MM.1S (cell line): ENCODE measurements around the gene DYNC1H1.

Experiments used
- DNase-seq: peaks from one replicate; pipeline ENCODE4 v3.0.0-alpha.2; 2015
- H2AFZ ChIP-seq: fragments of 300-600 bp; sonication (generic); 2 replicates; pipeline ENCODE4 v1.6.0; 2016; ENCODE audit warnings: antibody characterized with exemption, low read length
- H3F3A ChIP-seq: fragments of 300-600 bp; sonication (generic); 2 replicates; pipeline ENCODE4 v1.6.1; 2016; ENCODE audit warnings: mild to moderate bottlenecking, antibody characterized with exemption, low read length, moderate library complexity, mixed read lengths; ENCODE audit not compliant: insufficient read depth
- H3K27ac ChIP-seq: fragments of 300-600 bp; sonication (generic); 2 replicates; pipeline ENCODE4 v1.5.1; 2016; ENCODE audit warnings: mild to moderate bottlenecking, low read length
- H3K27me3 ChIP-seq: fragments of 300-600 bp; sonication (generic); replicated peaks from 2 replicates; pipeline ENCODE4 v1.6.0; 2016; ENCODE audit warnings: low read length; ENCODE audit not compliant: insufficient read depth
- H3K36me3 ChIP-seq: fragments of 300-600 bp; sonication (generic); replicated peaks from 2 replicates; pipeline ENCODE4 v1.6.1; 2016; ENCODE audit warnings: mild to moderate bottlenecking, low read length, mixed read lengths; ENCODE audit not compliant: insufficient read depth
- H3K4me1 ChIP-seq: fragments of 300-600 bp; sonication (generic); 2 replicates; pipeline ENCODE4 v1.6.1; 2016; ENCODE audit warnings: low read length, mixed read lengths
- H3K4me2 ChIP-seq: fragments of 300-600 bp; sonication (generic); 2 replicates; pipeline ENCODE4 v1.6.0; 2016; ENCODE audit warnings: low read depth, low read length
- H3K4me3 ChIP-seq: fragments of 300-600 bp; sonication (generic); 2 replicates; pipeline ENCODE4 v1.5.1; 2016; ENCODE audit warnings: low read length, mixed read lengths
- H3K79me2 ChIP-seq: fragments of 300-600 bp; sonication (generic); 2 replicates; pipeline ENCODE4 v1.6.1; 2016; ENCODE audit warnings: mixed run types, low read length, mixed read lengths
- H3K9ac ChIP-seq: fragments of 300-600 bp; sonication (generic); 2 replicates; pipeline ENCODE4 v1.6.1; 2016; ENCODE audit warnings: low read length, mixed read lengths
- H3K9me2 ChIP-seq: fragments of 300-600 bp; sonication (generic); replicated peaks from 2 replicates; pipeline ENCODE4 v1.6.1; 2016; ENCODE audit warnings: mild to moderate bottlenecking, low read length, mixed read lengths; ENCODE audit not compliant: insufficient read depth
- H3K9me3 ChIP-seq: fragments of 300-600 bp; sonication (generic); replicated peaks from 2 replicates; pipeline ENCODE4 v1.6.1; 2016; ENCODE audit warnings: mild to moderate bottlenecking, low read length, mixed read lengths; ENCODE audit not compliant: insufficient read depth
- H4K20me1 ChIP-seq: fragments of 300-600 bp; sonication (generic); 2 replicates; pipeline ENCODE4 v1.6.1; 2016; ENCODE audit warnings: mild to moderate bottlenecking, low read length, moderate library complexity, mixed read lengths; ENCODE audit not compliant: insufficient read depth
- CTCF ChIP-seq: fragments of 300-600 bp; sonication (generic); IDR thresholded peaks from 2 replicates; pipeline ENCODE4 v1.5.1; 2016; ENCODE audit warnings: antibody characterized with exemption, low read length, mixed read lengths
- EZH2 ChIP-seq: fragments of 300-600 bp; sonication (generic); optimal IDR thresholded peaks from 2 replicates; pipeline ENCODE3; 2017; ENCODE audit warnings: low read depth, mild to moderate bottlenecking, antibody characterized with exemption, low read length, mixed read lengths
- EZH2phosphoT487 ChIP-seq: fragments of 300-600 bp; sonication (generic); IDR thresholded peaks from 2 replicates; pipeline ENCODE4 v1.6.1; 2018; ENCODE audit warnings: antibody characterized with exemption, low read length

Gene DYNC1H1

GRCh38 chr14:102057480-102058114 is 93.2 kb downstream of the DYNC1H1 start:
- TF ChIP-seq EZH2 (no peak), CTCF (no peak), EZH2phosphoT487 (no peak)
- H3K4me2 ChIP-seq: no peak overlapping the region
- H3K79me2 ChIP-seq: no peaks in the 10 kb centered on the region

GRCh38 chr14:102058146-102058545 is 93.8 kb downstream of the DYNC1H1 start:
- TF ChIP-seq EZH2phosphoT487: no peak
- no peak for TF ChIP-seq EZH2
- no peak for TF ChIP-seq CTCF
- no peak overlapping the region for H3K4me2 ChIP-seq
- H3F3A ChIP-seq: no peaks in the 10 kb centered on the region

More at GRCh38 chr14:102057480-102058114, 93.2 kb downstream of the DYNC1H1 start:
- Histone ChIP-seq H2AFZ (no peak overlapping the region), H3F3A (no peaks in the 10 kb centered on the region), H4K20me1 (no peaks in the 10 kb centered on the region), H3K27me3 (no peaks in the 10 kb centered on the region), H3K9me3 (no peaks in the 10 kb centered on the region), H3K27ac (no peak overlapping the region), H3K9me2 (no peaks in the 10 kb centered on the region), H3K4me1 (no peaks in the 10 kb centered on the region), H3K9ac (no peak overlapping the region), H3K36me3 (no peaks in the 10 kb centered on the region), H3K4me3 (no peak overlapping the region)
- no peak for DNase-seq

GRCh38 chr14:102058961-102059360 is 94.6 kb downstream of the DYNC1H1 start:
- no peaks in the 10 kb centered on the region for H3K27me3 ChIP-seq
- no peaks in the 10 kb centered on the region for H3K36me3 ChIP-seq
- no peaks in the 10 kb centered on the region for H3F3A ChIP-seq
- H3K27ac ChIP-seq: no peak overlapping the region
- DNase-seq: no peak
- no peak overlapping the region for H3K4me3 ChIP-seq
- no peak overlapping the region for H3K4me2 ChIP-seq
- no peaks in the 10 kb centered on the region for H3K4me1 ChIP-seq
- H3K9me2 ChIP-seq: no peaks in the 10 kb centered on the region
- no peaks in the 10 kb centered on the region for H4K20me1 ChIP-seq
- no peak overlapping the region for H3K9ac ChIP-seq
- no peak for TF ChIP-seq EZH2
- no peak for TF ChIP-seq CTCF
- TF ChIP-seq EZH2phosphoT487: no peak
- no peaks in the 10 kb centered on the region for H3K79me2 ChIP-seq
- H3K9me3 ChIP-seq: no peaks in the 10 kb centered on the region
- no peak overlapping the region for H2AFZ ChIP-seq

More at GRCh38 chr14:102058146-102058545, 93.8 kb downstream of the DYNC1H1 start:
- Histone ChIP-seq H3K36me3 (no peaks in the 10 kb centered on the region), H3K79me2 (no peaks in the 10 kb centered on the region), H3K4me3 (no peak overlapping the region), H4K20me1 (no peaks in the 10 kb centered on the region), H3K9me3 (no peaks in the 10 kb centered on the region), H3K27ac (no peak overlapping the region), H2AFZ (no peak overlapping the region), H3K27me3 (no peaks in the 10 kb centered on the region), H3K9ac (no peak overlapping the region), H3K9me2 (no peaks in the 10 kb centered on the region), H3K4me1 (no peaks in the 10 kb centered on the region)
- DNase-seq: no peak
